Prostate gland (tissue), 2 donors: ENCODE measurements around the gene RNF157. TPM values are rescaled to one million over a fixed set of nuclear protein-coding genes. Genes with fewer than 3 reads are reported as not detected.

ENCODE experiments used
- DNase-seq: peaks from one replicate; pipeline ENCODE4 v3.0.0-alpha.2; 2019; ENCODE audit warnings: low spot score
- H3K27ac ChIP-seq, 2 donors: fragments of 200-600 bp; sonication (generic); 2 replicates each; pipeline ENCODE4 v1.5.1; 2017 to 2019
- H3K27me3 ChIP-seq: fragments of 200-600 bp; sonication (generic); replicated peaks from 2 replicates; pipeline ENCODE4 v1.5.1; 2019; ENCODE audit not compliant: insufficient read depth
- H3K36me3 ChIP-seq, 2 donors: fragments of 200-600 bp; sonication (generic); 1 replicate in 1 of 2; 2 replicates in 1 of 2; pipeline versions ENCODE4 v1.5.1 to v1.8.1; 2017 to 2019
- H3K4me1 ChIP-seq: fragments of 200-600 bp; sonication (generic); replicated peaks from 2 replicates; pipeline ENCODE4 v1.5.1; 2019
- H3K4me3 ChIP-seq, 2 donors: fragments of 200-600 bp; sonication (generic); 2 replicates each; pipeline ENCODE4 v1.5.1; 2017 to 2019
- H3K9me3 ChIP-seq: fragments of 200-600 bp; sonication (generic); 2 replicates; pipeline ENCODE4 v1.5.1; 2017
- POLR2A ChIP-seq: fragments of 450-650 bp; IDR thresholded peaks from one replicate; pipeline ENCODE4 v1.6.1; 2016; ENCODE audit warnings: antibody characterized with exemption, mild to moderate bottlenecking
- POLR2AphosphoS5 ChIP-seq: sonication (generic); formaldehyde crosslinking; IDR thresholded peaks from one replicate; pipeline ENCODE4 v1.6.1; 2017; ENCODE audit warnings: antibody characterized with exemption
- WGBS: methylation state at CpG from one replicate; pipeline ENCODE4 v1.1.5; 2018; 5-methylcytosine and 5-hydroxymethylcytosine counted together
- intact Hi-C: fragments of 100-400 bp; cut with DNase I; formaldehyde crosslinking; loops from one replicate; pipeline ENCODE4 v1.14.2; 2022
- total RNA-seq, 2 donors: library from RNA; depleted of rRNA; stranded (reverse); fragments of >200 nt; gene quantifications; one replicate each; pipeline ENCODE4 v1.1.0, GENCODE V29; 2016
- TF ChIP-seq, protein P1 (sequence below), 4 experiments: fragments of 200-600 bp in 2 of 4; fragments of 450-650 bp in 2 of 4; sonication (generic) in 2 of 4; IDR thresholded peaks; 1 replicate in 3 of 4; 2 replicates in 1 of 4; pipeline ENCODE4 v1.5.1; 2016 to 2019; ENCODE audit warnings: antibody characterized with exemption in 4 of 4, mild to moderate bottlenecking in 2 of 4, moderate library complexity in 2 of 4

The RNF157 gene
- total RNA-seq, 2 donors from 2014 or later = 1.6 to 47.5 TPM

DNA sequence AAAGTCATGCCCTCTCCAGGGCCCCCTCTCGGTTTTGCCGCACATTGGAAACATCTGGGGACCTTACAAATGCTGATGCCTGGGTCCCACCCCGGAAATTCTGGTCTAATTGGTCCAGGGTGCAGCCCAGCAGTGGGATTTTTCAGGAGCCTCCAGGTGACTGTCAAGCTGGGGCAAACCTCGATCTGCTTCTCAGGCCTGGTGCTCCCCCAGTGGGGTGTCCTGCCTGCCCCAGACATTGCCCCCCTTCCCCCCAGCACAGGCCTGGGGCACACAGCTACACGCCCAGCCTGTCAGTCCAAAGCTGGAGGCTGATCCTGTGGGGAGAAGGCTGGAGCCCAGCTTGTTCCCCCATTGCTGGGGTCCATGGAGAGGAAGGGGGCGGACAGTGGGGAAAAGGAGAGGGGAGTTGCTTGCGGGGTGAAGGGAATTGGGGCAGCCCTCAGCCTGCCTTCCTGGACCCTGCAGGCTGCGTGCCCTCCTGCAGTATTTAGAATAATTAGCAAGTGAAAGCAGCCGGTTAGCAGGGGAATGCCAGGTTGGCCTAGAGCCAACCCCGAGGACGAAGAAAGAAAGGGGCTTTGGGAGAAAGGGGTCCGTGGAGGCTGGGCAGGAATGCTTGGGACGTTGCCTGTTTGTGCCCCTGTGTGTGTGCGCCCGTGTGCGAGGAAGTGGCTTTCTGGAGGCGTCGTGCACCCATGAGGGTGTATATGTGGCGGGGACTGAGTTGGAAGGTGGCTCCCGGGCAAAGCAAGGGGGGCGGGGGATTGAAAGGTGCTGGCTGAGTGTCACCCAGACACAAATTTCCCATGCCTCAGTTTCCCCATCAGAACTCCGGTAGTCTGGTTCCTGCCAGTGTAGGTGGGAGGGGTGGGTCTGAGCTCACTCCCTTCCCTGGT lies 105.1 kb downstream of the RNF157 start:
- DNase-seq = no peak
- Histone ChIP-seq H3K4me3 (no peak overlapping the region), H3K36me3 (no peaks in the 10 kb centered on the region), H3K9me3 (no peaks in the 10 kb centered on the region), H3K27ac (no peak overlapping the region), H3K27me3 (peaks cover 5% of the 10 kb centered on the region), H3K4me1 (no peaks in the 10 kb centered on the region)
- TF ChIP-seq POLR2AphosphoS5 (no peak), POLR2A (no peak)
- TF ChIP-seq, protein P1, sequence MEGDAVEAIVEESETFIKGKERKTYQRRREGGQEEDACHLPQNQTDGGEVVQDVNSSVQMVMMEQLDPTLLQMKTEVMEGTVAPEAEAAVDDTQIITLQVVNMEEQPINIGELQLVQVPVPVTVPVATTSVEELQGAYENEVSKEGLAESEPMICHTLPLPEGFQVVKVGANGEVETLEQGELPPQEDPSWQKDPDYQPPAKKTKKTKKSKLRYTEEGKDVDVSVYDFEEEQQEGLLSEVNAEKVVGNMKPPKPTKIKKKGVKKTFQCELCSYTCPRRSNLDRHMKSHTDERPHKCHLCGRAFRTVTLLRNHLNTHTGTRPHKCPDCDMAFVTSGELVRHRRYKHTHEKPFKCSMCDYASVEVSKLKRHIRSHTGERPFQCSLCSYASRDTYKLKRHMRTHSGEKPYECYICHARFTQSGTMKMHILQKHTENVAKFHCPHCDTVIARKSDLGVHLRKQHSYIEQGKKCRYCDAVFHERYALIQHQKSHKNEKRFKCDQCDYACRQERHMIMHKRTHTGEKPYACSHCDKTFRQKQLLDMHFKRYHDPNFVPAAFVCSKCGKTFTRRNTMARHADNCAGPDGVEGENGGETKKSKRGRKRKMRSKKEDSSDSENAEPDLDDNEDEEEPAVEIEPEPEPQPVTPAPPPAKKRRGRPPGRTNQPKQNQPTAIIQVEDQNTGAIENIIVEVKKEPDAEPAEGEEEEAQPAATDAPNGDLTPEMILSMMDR (IDR thresholded peaks at IDR 0.05) = no peak
- whole genome bisulfite sequencing = 32% methylated on average over 22 of the region's 22 CpGs
- intact Hi-C loops = no loop called here

DNA sequence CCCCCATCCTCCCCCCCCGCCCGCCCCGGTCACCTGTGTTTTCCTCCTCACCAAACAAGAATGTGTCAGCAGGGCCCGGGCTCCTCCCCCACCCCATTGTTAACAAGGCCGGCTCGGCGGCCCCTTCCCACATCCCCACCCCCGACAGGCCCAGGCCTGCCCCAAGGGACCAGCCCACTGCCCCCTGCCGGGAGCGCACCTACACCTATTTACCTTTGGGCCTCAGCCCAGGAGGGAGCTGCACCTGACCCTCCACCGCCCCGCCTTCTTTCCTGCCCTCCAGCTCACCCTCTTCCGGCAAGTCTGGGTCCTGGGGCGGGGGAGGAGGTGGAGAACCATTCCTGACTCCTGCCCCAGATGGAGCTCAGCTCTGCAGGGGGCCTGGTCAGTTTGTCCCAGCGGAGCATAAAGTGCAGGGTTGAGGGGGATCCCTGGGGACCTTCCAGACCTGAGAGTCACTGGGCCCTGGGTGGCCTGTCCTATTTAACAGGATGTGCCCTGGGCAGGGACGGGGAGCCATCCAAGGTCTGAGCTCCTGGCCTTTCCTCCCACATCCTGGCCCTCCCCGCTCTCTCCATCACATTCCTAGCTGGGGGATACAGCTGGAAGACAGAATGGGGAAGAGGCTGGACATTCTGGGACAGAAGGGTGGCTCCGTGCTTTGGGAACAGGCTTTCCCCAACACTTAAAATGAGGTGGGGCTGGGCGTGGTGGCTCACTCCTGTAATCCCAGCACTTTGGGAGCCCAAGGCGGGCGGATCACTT lies 107.5 kb downstream of the RNF157 start:
- Histone ChIP-seq H3K27me3 (peaks cover 5% of the 10 kb centered on the region), H3K4me1 (no peaks in the 10 kb centered on the region), H3K27ac (peak overlapping the region; percentile 67 to 74), H3K9me3 (no peaks in the 10 kb centered on the region), H3K36me3 (no peaks in the 10 kb centered on the region), H3K4me3 (no peak overlapping the region)
- peak; percentile 79 for DNase-seq
- TF ChIP-seq, protein P1 (IDR thresholded peaks at IDR 0.05) = peak in 2 of 4 experiments; percentile 12 to 50
- TF ChIP-seq POLR2A (peak; percentile 61), POLR2AphosphoS5 (peak; percentile 58)
- intact Hi-C loops = no loop called here
- 25% methylated on average over 20 of the region's 21 CpGs for WGBS

DNA sequence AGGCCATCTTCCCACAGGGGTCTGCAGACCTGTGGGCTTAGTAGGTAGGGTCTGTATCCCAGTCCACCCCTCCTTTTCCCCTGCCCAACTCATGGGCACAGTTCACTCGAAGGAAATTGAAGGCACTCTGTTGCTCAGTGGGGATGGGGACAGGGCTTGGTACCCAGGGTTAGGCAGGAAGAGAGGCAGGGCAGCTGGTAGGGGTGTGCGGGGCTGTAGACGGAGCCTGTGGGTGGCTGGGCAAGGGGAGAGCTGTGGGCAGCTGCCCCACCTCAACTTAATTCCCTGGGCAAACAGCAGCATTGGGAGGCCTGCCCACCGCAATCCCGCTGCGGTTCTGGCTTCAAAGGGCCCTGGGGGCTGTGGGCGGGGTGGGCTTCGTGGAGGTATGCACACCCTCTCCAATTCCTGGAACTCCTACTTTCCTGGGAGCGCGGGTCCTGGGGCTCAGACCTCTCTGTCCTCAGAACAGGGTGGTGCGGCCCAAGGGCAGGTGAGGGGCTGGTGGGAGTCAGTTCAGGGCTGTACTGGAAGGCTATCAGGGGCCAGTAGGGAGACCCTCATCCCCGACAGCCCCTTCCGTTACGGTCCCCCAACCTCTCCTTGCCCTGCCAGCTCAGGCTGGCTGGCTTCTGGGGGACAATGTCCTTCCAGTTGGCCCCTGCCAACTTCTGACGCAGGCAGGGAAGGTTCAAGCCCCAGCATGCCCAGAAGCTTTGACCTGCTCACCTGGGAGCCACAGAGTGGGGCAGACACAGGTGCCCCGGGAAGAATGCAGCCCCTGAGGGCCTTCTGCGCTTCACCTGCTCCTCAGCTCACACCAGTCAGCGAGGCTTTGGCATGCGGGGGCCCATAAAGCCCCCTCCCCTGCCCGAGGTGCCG lies 108.4 kb downstream of the RNF157 start:
- peak; percentile 62 for DNase-seq
- peak overlapping the region; percentile 67 to 74 for H3K27ac ChIP-seq
- intact Hi-C loops = no loop called here

DNA sequence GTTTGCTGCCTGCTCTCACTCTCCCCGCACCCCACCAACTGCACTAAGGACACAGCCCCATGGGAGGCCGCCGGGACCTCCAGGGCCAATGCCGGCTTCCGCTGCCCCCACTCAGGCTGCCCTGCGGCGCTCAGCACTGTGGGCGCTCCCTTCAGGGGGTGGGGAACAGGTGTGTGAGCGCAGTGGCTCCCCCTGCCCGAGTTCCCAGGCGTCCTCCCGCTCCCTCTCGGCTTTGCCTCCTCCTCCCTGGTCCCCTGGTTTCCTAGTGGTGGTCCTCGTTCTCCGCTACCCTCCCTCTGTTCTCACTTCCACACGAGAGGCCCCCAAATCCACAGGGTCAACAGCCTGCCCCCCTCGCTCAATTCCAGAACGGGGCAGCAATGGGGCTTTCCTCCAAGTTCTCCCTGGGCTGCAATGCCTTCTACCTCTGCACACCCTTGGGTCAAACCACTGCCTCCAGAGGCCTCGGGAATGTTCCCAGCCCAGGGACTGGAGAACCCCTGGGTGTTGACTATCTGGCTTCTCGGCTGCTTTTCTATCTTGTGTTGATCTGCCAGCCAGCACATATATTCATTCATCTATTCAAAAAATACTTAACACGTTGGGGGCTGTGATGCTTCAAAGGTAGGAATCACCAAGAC lies 109.1 kb downstream of the RNF157 start:
- H3K27ac ChIP-seq = peak overlapping the region; percentile 67 to 74
- no peak for TF ChIP-seq POLR2A
- TF ChIP-seq, protein P1 (IDR thresholded peaks at IDR 0.05) = no peak
- TF ChIP-seq POLR2AphosphoS5 = no peak
- WGBS = 66% methylated on average over 21 of the region's 21 CpGs
- no peaks in the 10 kb centered on the region for H3K9me3 ChIP-seq
- H3K27me3 ChIP-seq = peaks cover 5% of the 10 kb centered on the region
- intact Hi-C loops = no loop called here
- no peak for DNase-seq
- H3K4me1 ChIP-seq = no peaks in the 10 kb centered on the region
- H3K36me3 ChIP-seq = no peaks in the 10 kb centered on the region
- no peak overlapping the region for H3K4me3 ChIP-seq

More for the DNA sequence above, 108.4 kb downstream of the RNF157 start:
- H3K36me3 ChIP-seq = no peaks in the 10 kb centered on the region
- 34% methylated on average over 21 of the region's 21 CpGs for WGBS
- peaks cover 5% of the 10 kb centered on the region for H3K27me3 ChIP-seq
- H3K4me3 ChIP-seq = no peak overlapping the region
- TF ChIP-seq, protein P1 (IDR thresholded peaks at IDR 0.05) = no peak
- TF ChIP-seq POLR2AphosphoS5 (peak; percentile 30), POLR2A (peak; percentile 59)
- H3K9me3 ChIP-seq = no peaks in the 10 kb centered on the region
- H3K4me1 ChIP-seq = no peaks in the 10 kb centered on the region
